Testis (tissue), 3 donors: ENCODE results near the gene SART1. TPM values are rescaled to one million over a fixed set of nuclear protein-coding genes. Genes with fewer than 3 reads are reported as not detected.

Experiments used
- DNase-seq: peaks from one replicate; pipeline ENCODE4 v3.0.0-alpha.2; 2019
- H3K27ac ChIP-seq, 2 donors: fragments of 200-600 bp; sonication (generic); one replicate each; pipeline ENCODE4 v1.5.1; 2019
- H3K27me3 ChIP-seq: fragments of 200-600 bp; sonication (generic); one replicate; pipeline ENCODE4 v1.5.1; 2019
- H3K36me3 ChIP-seq: fragments of 200-600 bp; sonication (generic); one replicate; pipeline ENCODE4 v1.5.1; 2017; ENCODE audit warnings: low read depth; ENCODE audit errors: missing control alignments
- H3K4me1 ChIP-seq: fragments of 200-600 bp; sonication (generic); one replicate; pipeline ENCODE4 v1.5.1; 2019
- H3K4me3 ChIP-seq, 2 donors: fragments of 200-600 bp; sonication (generic); one replicate each; pipeline ENCODE4 v1.5.1; 2017 to 2019
- H3K9me3 ChIP-seq: fragments of 200-600 bp; sonication (generic); one replicate; pipeline ENCODE4 v1.5.1; 2017
- CTCF ChIP-seq, 3 experiments: fragments of 450-650 bp in 2 of 3; fragments of 200-600 bp in 1 of 3; sonication (generic) in 1 of 3; IDR thresholded peaks; one replicate each; pipeline ENCODE4 v1.5.1; 2016 to 2019; ENCODE audit warnings: antibody characterized with exemption in 3 of 3, mild to moderate bottlenecking in 2 of 3, moderate library complexity in 1 of 3
- POLR2A ChIP-seq: fragments of 450-650 bp; IDR thresholded peaks from one replicate; pipeline ENCODE4 v1.6.1; 2017; ENCODE audit warnings: antibody characterized with exemption, mild to moderate bottlenecking, moderate library complexity
- WGBS, 2 donors: methylation state at CpG; one replicate each; pipeline ENCODE4 v1.1.5; 2018; 5-methylcytosine and 5-hydroxymethylcytosine counted together
- intact Hi-C: fragments of 100-400 bp; cut with DNase I; formaldehyde crosslinking; loops from one replicate; pipeline ENCODE4 v1.15.1; 2023; ENCODE audit warnings: low total_unique reads
- polyA plus RNA-seq: library from polyadenylated mRNA; stranded (reverse); fragments of 350-450 nt; fragmentation: Illumina TruSeq; extraction: RNeasy Lipid Tissue Mini Kit (QIAGEN cat#74804); gene quantifications from one replicate; pipeline ENCODE4 v1.2.3, GENCODE V29; 2014; ENCODE audit warnings: low read depth, low replicate concordance; ENCODE audit not compliant: insufficient read depth
- total RNA-seq, 2 donors: library from RNA; depleted of rRNA; stranded (reverse); fragments of >200 nt; gene quantifications; one replicate each; pipeline ENCODE4 v1.2.3, GENCODE V29; 2016

Gene SART1
- total and polyA plus RNA-seq, 3 donors from 2014 or later = 56.8 to 102 (median 81.1) TPM

GRCh38 chr11:65981101-65981740 is 19.7 kb downstream of the SART1 start:
- WGBS, 2 donors = 80 to 81% methylated on average over 12 of the region's 12 CpGs
- H3K27me3 ChIP-seq = no peaks in the 10 kb centered on the region
- no peak for DNase-seq
- H3K36me3 ChIP-seq = no peaks in the 10 kb centered on the region
- no peak overlapping the region for H3K27ac ChIP-seq
- no peaks in the 10 kb centered on the region for H3K9me3 ChIP-seq
- TF ChIP-seq POLR2A (no peak), CTCF (IDR thresholded peaks at IDR 0.05) (no peak)
- intact Hi-C loops = loop anchor here (10.0 kb wide), 1 partner anchor 96 kb away; the partner anchor contains the start of gene FIBP
- H3K4me3 ChIP-seq = no peak overlapping the region
- no peaks in the 10 kb centered on the region for H3K4me1 ChIP-seq

- DNase-seq = no peak
- 69 to 70% methylated on average over 13 to 16 of the region's 16 CpGs for WGBS, 2 donors
- no peak overlapping the region for H3K4me3 ChIP-seq
- no peaks in the 10 kb centered on the region for H3K9me3 ChIP-seq
- no peaks in the 10 kb centered on the region for H3K27me3 ChIP-seq
- TF ChIP-seq POLR2A = no peak
- TF ChIP-seq CTCF (IDR thresholded peaks at IDR 0.05) = no peak
- intact Hi-C loops = loop anchor here (10.0 kb wide), 1 partner anchor 97 kb away; the partner anchor contains the start of gene FIBP
- H3K36me3 ChIP-seq = no peaks in the 10 kb centered on the region
- H3K27ac ChIP-seq = no peak overlapping the region
- H3K4me1 ChIP-seq = no peaks in the 10 kb centered on the region
These were observed 20.7 kb downstream of the SART1 start for GRCh38 chr11:65981972-65982823.

GRCh38 chr11:65982824-65983588 is 21.5 kb downstream of the SART1 start:
- Histone ChIP-seq H3K4me1 (no peaks in the 10 kb centered on the region), H3K9me3 (no peaks in the 10 kb centered on the region), H3K27ac (no peak overlapping the region), H3K4me3 (no peak overlapping the region), H3K27me3 (no peaks in the 10 kb centered on the region), H3K36me3 (no peaks in the 10 kb centered on the region)
- 78 to 85% methylated on average over 21 of the region's 22 CpGs for WGBS, 2 donors
- no peak for DNase-seq
- intact Hi-C loops = loop anchor here (10.0 kb wide), 1 partner anchor 98 kb away; the partner anchor contains the start of gene FIBP
- no peak for TF ChIP-seq POLR2A
- no peak for TF ChIP-seq CTCF (IDR thresholded peaks at IDR 0.05)

GRCh38 chr11:65983589-65983987 is 22.1 kb downstream of the SART1 start:
- no peak overlapping the region for H3K4me3 ChIP-seq
- intact Hi-C loops = loop anchor here (10.0 kb wide), 1 partner anchor 99 kb away; the partner anchor contains the start of gene FIBP
- H3K9me3 ChIP-seq = no peaks in the 10 kb centered on the region
- H3K4me1 ChIP-seq = no peaks in the 10 kb centered on the region
- no peak overlapping the region for H3K27ac ChIP-seq
- no peak for TF ChIP-seq POLR2A
- no peak for TF ChIP-seq CTCF (IDR thresholded peaks at IDR 0.05)
- no peak for DNase-seq
- no peaks in the 10 kb centered on the region for H3K36me3 ChIP-seq
- no peaks in the 10 kb centered on the region for H3K27me3 ChIP-seq
- 86% methylated on average over 2 to 5 of the region's 5 CpGs for WGBS, 2 donors
